SJSA1 (cell line): ENCODE results near the gene SCYL2. TPM values are rescaled to one million over a fixed set of nuclear protein-coding genes. Genes with fewer than 3 reads are reported as not detected.

Experiments
- DNase-seq, 2 experiments: peaks; one replicate each; pipeline ENCODE4 v3.0.0-alpha.2; 2015 to 2020; ENCODE audit warnings: low spot score in 2 of 2, low read depth in 1 of 2
- H3K27ac ChIP-seq: fragments of 250-450 bp; sonication (Bioruptor Pico); 2 replicates; pipeline ENCODE4 v1.5.1; 2020; ENCODE audit warnings: mild to moderate bottlenecking, moderate library complexity
- H3K27me3 ChIP-seq: fragments of 250-450 bp; sonication (Bioruptor Pico); replicated peaks from 2 replicates; pipeline ENCODE4 v1.5.1; 2020; ENCODE audit warnings: mild to moderate bottlenecking, moderate library complexity
- H3K36me3 ChIP-seq: fragments of 250-450 bp; sonication (Bioruptor Pico); 2 replicates; pipeline ENCODE4 v1.5.1; 2020; ENCODE audit warnings: mild to moderate bottlenecking
- H3K4me1 ChIP-seq: fragments of 250-450 bp; sonication (Bioruptor Pico); replicated peaks from 2 replicates; pipeline ENCODE4 v1.6.1; 2021; ENCODE audit warnings: mild to moderate bottlenecking
- H3K4me3 ChIP-seq: fragments of 250-450 bp; sonication (Bioruptor Pico); 2 replicates; pipeline ENCODE4 v1.5.1; 2020; ENCODE audit warnings: mild to moderate bottlenecking
- H3K9me3 ChIP-seq: fragments of 250-450 bp; sonication (Bioruptor Pico); replicated peaks from 2 replicates; pipeline ENCODE4 v1.5.1; 2020; ENCODE audit warnings: mild to moderate bottlenecking
- total RNA-seq: library from RNA; depleted of rRNA; stranded (reverse); fragments of >200 nt; shearing (Covaris generic); gene quantifications from 2 replicates; pipeline ENCODE4 v1.2.3, GENCODE V29; 2014

The SCYL2 gene
- total RNA-seq, 1 experiment from 2014 or later = 46.8 TPM

DNA sequence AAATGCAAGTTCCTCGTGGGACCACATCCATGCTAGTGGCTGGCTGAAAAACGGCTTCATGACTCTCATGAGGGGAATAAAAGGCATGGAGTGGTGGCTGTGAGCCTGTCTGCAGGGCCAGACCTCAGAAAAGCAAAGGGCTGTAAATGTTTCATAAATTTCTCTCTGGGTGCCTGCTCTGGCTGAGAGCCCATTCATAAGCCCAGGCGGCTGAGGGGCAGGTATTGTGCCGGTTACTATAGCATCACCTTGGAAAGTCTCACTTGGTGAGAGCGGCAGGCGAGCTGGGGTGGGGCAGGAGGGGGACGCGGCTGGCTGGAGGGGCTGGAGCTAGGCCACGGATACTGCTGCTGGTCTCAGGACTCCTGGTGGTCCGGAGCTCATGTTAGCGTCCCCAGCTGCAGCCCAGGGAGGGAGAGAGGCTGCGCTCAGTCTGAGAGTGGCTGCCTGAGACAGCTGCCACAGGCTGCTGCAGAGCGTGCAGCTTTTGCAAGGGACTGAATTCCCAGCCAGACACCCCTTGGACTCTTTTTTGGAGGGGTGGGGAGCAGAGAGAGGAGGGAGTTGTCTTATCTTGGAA is 89.8 kb downstream of the SCYL2 start, which contains the start of gene SLC17A8:
SLC17A8 (plus strand) TSS at position 431 of the 580 bp plus-strand sequence. CDS start 318 bp downstream, outside the sequence.
- no peak within 1 kb of the TSS for H3K27ac ChIP-seq
- H3K27me3 ChIP-seq = peaks cover 6% of the 10 kb centered on the region; the same call in 1 of the 2 replicates
- no peak within 1 kb of the TSS for H3K4me3 ChIP-seq
- no peaks in the 10 kb centered on the region for H3K9me3 ChIP-seq
- no peaks in the 10 kb centered on the region for H3K36me3 ChIP-seq
- no peak for DNase-seq
- peaks cover 3% of the 10 kb centered on the region; the same call in 1 of the 2 replicates for H3K4me1 ChIP-seq

DNA sequence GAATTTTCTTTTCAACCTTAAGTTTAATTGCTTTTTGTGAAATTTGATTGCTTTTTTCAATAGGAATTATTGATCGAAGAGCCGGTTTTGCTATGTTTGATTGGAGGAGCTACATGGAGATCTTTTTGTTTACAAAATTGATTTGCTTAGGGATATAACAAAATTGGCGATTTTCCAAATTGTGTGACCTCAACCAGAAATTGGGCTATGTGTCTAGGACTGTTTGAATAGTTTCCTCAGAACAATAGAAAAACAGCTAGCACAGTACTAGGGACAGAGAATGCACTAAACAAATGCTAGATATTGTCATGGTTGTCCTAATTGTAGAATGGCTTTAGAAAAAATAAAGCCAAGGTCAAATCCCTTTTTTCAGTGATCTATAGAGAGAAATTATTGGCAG is 92.3 kb downstream of the SCYL2 start:
- no peak overlapping the region for H3K4me3 ChIP-seq
- no peak for DNase-seq
- H3K36me3 ChIP-seq = no peaks in the 10 kb centered on the region
- H3K4me1 ChIP-seq = peaks cover 3% of the 10 kb centered on the region; the same call in 1 of the 2 replicates
- H3K27me3 ChIP-seq = peaks cover 6% of the 10 kb centered on the region; the same call in 1 of the 2 replicates
- no peak overlapping the region for H3K27ac ChIP-seq
- H3K9me3 ChIP-seq = no peaks in the 10 kb centered on the region

DNA sequence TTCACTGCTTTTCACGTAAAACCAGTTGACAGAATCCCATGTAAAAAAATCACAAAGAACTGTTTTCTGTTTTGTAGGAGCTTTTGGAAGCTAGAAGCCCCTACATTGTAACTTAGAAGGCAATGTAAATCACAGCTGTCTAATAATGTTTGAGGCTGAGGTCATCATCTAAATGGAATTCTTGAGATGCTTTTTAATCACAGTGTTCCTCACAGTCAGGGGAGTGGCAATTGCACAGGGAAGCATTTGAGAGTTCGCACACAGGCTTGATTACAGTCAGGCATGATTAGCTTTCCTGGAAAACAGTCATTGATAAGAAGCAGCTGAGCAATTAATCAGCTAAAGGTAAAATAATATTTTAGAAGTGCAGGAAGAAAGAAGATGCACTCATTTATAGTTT is 92.8 kb downstream of the SCYL2 start:
- DNase-seq = no peak
- H3K9me3 ChIP-seq = no peaks in the 10 kb centered on the region

DNA sequence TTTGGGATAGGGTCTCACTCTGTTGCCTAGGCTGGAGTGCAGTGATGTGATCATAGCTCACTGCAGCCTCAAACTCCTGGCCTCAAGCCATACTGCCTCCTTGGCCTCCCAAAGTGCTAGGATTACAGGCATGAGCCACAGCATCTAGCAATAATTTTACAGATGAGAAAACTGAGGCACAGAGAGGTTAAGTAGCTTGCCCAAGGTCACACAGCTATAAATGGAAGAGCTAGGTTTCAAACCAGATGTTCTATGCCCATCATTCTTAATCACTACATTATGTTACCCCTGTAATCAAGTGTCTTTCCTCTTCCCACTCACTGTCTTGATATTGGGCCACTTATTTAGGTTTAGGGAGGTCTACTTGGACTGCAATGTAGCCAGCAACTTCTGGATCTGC is 93.5 kb downstream of the SCYL2 start:
- H3K9me3 ChIP-seq = no peaks in the 10 kb centered on the region
- DNase-seq = no peak
- H3K4me1 ChIP-seq = peaks cover 3% of the 10 kb centered on the region; the same call in 1 of the 2 replicates
- no peak overlapping the region for H3K4me3 ChIP-seq
- peaks cover 6% of the 10 kb centered on the region; the same call in 1 of the 2 replicates for H3K27me3 ChIP-seq
- H3K27ac ChIP-seq = no peak overlapping the region
- no peaks in the 10 kb centered on the region for H3K36me3 ChIP-seq

More for the DNA sequence above, 92.8 kb downstream of the SCYL2 start:
- no peaks in the 10 kb centered on the region for H3K36me3 ChIP-seq
- peaks cover 3% of the 10 kb centered on the region; the same call in 1 of the 2 replicates for H3K4me1 ChIP-seq
- H3K27ac ChIP-seq = no peak overlapping the region
- H3K4me3 ChIP-seq = no peak overlapping the region
- peaks cover 6% of the 10 kb centered on the region; the same call in 1 of the 2 replicates for H3K27me3 ChIP-seq

DNA sequence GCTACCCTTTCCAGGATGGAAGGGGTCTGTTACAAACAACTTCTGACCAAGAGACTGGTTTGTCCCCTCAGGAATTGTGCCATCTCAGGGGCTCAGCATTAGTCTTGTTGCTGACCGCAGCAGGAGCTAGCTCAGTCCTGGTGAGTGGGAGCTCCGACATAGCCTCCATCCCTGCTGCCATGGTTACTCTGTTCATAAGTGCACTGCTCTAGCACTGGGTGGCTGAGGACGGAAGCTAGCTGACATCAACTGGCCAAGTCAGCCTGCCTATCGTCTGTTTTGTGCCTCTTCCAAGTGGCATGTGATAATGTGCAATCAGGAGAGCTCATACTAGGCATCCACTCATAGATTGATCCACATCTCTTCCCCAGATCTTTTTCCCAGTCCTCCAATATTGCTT is 97.3 kb downstream of the SCYL2 start:
- no peaks in the 10 kb centered on the region for H3K36me3 ChIP-seq
- no peak for DNase-seq
- H3K4me3 ChIP-seq = no peak overlapping the region
- no peaks in the 10 kb centered on the region for H3K27me3 ChIP-seq
- no peaks in the 10 kb centered on the region for H3K9me3 ChIP-seq
- peaks cover 3% of the 10 kb centered on the region; the same call in 1 of the 2 replicates for H3K4me1 ChIP-seq
- no peak overlapping the region for H3K27ac ChIP-seq

DNA sequence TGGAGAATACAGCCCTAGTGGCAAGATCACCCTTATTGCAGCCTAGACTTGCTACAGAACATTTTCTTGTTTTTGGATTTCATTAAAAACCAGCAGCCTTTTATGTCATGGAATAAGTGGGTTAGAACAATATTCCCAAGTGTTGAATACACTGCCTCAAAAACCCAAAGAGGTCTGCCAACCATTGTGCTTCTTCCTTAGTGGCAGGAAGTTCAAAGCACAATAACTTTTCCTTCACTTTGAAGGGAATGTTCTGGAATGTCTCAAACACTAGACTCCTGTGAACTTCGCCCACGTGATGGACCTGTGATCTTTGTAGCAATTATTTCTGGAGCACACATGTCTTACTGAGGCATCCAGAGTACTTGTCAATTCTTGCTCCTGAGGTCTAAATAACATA is 98.4 kb downstream of the SCYL2 start:
- Histone ChIP-seq H3K4me3 (no peak overlapping the region), H3K27me3 (no peaks in the 10 kb centered on the region), H3K9me3 (no peaks in the 10 kb centered on the region), H3K27ac (no peak overlapping the region), H3K4me1 (no peaks in the 10 kb centered on the region), H3K36me3 (no peaks in the 10 kb centered on the region)
- no peak for DNase-seq

DNA sequence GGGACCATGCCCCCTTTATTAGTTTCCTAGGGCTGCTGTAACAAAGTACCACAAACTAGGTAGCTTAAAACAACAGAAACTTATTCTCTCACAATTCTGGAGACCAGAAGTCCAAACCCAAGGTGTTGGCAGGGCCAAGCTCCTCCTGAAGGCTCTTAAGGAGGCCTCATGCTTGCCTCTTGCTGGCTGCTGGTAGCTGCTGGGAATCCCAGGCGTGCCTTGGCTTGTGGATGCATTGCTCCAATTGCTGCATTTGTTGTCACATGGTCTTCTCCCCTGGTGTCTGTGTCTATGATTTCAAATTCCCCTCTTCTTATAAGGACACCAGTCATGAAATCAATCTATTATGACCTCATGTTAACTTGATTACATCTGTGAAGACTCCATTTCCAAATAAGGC is 101.1 kb downstream of the SCYL2 start:
- DNase-seq = no peak
- H3K4me3 ChIP-seq = no peak overlapping the region
- H3K4me1 ChIP-seq = no peaks in the 10 kb centered on the region
- H3K36me3 ChIP-seq = no peaks in the 10 kb centered on the region
- H3K9me3 ChIP-seq = no peaks in the 10 kb centered on the region
- H3K27ac ChIP-seq = no peak overlapping the region
- H3K27me3 ChIP-seq = no peaks in the 10 kb centered on the region

DNA sequence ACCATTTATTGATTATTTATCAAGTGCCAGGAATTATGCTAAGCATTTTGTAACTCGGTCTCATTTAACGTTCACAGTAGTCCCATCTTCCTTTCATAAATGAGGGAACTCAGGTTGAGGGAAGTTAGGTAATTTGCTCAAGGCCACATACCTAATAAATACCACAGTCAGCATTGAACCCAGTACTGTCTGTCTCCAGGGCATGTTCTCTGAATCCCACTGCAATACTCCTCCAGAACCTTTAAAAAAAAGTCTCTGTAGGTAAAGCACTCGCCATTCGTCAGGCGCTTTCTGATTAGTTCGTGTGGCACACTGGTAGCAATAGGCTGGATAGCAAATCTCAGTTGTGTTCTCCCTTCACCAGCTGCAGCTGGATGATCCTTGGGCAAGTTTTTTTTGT is 104.2 kb downstream of the SCYL2 start:
- H3K9me3 ChIP-seq = no peaks in the 10 kb centered on the region
- no peak for DNase-seq
- H3K4me3 ChIP-seq = no peak overlapping the region

DNA sequence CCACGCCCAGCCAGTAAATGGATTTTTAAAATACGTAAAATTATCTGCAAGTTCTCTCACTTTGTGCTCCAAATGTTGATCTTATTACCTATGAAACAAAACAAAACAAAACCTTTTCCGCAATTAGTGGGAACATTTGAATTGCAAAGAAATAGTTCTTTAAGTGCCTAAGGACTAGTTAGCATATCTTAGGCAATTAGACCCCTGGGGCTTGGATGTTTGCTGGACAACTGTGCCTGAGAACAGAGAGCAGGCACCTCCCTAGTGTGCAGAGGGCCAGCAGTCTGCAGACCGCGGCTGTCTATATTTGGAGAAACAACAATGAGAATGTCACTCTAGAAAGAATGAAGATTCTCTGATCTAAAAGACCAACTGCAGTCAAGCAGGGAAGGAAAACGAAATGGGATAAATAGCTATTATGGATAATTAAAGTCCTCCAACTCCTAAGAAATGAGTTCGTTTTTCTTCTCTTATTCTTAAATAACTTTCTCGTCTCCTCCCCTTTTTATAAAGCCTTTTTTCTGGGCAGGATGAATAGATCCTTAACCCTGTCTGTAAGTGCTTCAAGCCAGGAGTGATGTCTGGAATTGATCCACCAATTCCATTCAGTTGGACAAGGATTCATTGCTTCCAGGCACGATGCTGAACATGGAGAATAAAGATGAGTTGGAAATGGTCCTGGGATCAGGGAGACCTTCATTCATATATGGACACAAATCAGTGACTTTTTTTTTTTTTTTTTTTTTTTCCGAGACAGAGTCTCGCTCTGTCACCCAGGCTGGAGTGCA is 106.1 kb downstream of the SCYL2 start:
- no peaks in the 10 kb centered on the region for H3K4me1 ChIP-seq
- H3K27ac ChIP-seq = no peak overlapping the region
- no peaks in the 10 kb centered on the region for H3K36me3 ChIP-seq
- no peak overlapping the region for H3K4me3 ChIP-seq
- DNase-seq = no peak
- no peaks in the 10 kb centered on the region for H3K9me3 ChIP-seq
- H3K27me3 ChIP-seq = no peaks in the 10 kb centered on the region

More for the DNA sequence above, 104.2 kb downstream of the SCYL2 start:
- H3K27ac ChIP-seq = no peak overlapping the region
- H3K4me1 ChIP-seq = no peaks in the 10 kb centered on the region
- H3K27me3 ChIP-seq = no peaks in the 10 kb centered on the region
- H3K36me3 ChIP-seq = no peaks in the 10 kb centered on the region

DNA sequence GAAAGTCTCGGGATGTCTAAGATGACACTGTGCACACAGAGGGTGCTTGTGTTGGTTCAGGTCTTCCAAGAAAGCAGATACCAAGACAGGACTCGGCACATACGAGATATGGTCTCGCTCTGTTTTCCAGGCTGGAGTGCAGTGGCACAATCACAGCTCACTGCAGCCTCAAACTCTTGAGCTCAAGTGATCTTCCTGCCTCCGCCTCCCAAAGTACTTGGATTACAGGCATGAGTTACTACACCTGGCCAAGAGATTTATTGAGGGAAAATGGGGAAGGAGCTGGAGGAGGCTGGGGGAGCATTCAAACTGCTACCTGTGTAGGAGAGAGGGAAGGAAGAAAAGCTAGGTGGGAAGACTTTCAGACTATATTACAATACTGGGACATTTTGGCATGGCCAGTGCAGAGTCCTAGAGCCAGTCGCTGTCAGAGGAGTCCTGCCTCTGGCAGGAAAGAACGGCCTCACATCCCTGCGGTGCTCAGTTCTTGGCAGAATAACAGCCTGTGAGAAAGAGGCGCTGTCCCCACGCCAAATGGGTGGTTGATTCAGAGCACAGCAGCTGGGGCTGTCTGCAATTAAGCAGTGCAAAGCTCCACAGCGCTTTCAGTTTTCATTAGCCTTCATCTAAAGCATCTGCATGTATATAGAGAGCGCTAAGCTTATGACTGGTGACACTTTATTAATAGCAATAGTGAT is 108.2 kb downstream of the SCYL2 start:
- no peaks in the 10 kb centered on the region for H3K4me1 ChIP-seq
- H3K36me3 ChIP-seq = no peaks in the 10 kb centered on the region
- H3K4me3 ChIP-seq = no peak overlapping the region
- H3K9me3 ChIP-seq = no peaks in the 10 kb centered on the region
- DNase-seq = no peak
- no peak overlapping the region for H3K27ac ChIP-seq
- no peaks in the 10 kb centered on the region for H3K27me3 ChIP-seq

DNA sequence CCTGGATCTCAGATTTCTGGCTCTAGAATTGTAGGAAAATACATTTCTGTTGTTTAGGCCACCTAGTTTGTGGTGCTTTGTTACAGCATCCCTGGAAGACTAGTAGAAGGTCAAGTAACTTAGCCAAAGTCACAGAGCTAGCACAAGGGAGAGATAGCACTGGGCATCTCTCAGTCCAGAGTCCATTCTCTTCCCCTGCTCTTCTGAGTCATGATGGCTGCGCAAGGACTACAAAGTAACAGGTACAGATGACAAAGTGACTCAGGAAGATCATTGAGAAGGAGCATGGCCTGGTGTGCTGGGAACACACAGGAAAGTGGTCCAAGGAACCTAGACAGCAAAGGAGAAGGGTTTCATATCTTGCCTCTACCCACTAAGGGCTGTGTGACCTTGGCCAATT is 109.2 kb downstream of the SCYL2 start:
- H3K4me3 ChIP-seq = no peak overlapping the region
- no peak for DNase-seq
- H3K4me1 ChIP-seq = no peaks in the 10 kb centered on the region
- no peaks in the 10 kb centered on the region for H3K36me3 ChIP-seq
- no peak overlapping the region for H3K27ac ChIP-seq
- H3K9me3 ChIP-seq = no peaks in the 10 kb centered on the region
- H3K27me3 ChIP-seq = no peaks in the 10 kb centered on the region

DNA sequence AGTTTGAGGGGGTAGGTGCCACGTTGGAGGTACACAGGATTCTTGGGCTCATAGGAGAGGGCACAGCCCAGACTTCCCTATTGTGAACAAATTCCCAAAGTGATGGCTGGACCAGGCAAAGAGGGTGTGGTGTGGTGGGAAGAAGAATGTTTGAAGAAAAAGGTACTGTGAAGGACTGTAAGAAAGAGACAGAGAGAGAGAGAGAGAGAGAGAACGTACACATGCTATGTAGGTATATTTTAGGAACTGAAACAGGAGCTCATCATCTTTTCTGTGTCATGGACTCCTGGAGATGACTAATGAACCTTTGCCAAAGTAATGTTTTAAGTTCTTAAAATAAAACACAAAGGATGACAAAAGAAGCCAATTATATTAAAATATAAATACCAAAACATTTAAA is 114.4 kb downstream of the SCYL2 start:
- no peak overlapping the region for H3K4me3 ChIP-seq
- no peaks in the 10 kb centered on the region for H3K27me3 ChIP-seq

DNA sequence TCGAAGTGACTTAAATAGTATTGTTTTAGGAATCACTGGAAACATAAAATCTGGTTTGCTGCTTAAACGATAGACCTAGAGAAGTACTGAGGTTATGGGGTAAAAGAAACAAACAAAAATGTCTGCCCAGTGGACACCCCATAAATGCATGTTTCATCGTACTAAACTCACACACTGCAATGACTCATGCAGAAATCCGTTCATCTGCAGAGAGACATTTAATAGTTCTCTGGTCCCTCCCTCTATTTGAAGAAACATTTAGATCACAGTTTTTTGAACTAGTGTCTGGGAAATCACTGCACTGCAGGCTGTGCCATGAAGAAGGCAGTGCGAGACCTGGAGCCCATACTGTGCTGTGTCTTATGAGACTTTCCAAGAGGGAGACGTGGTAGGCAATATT is 115.4 kb downstream of the SCYL2 start:
- no peak for DNase-seq
- 0 out of 2 replicates have a peak, but pooled peaks cover under 1% of the 10 kb centered on the region for H3K27me3 ChIP-seq
- no peak overlapping the region for H3K4me3 ChIP-seq
- H3K36me3 ChIP-seq = no peaks in the 10 kb centered on the region
- no peaks in the 10 kb centered on the region for H3K4me1 ChIP-seq
- no peaks in the 10 kb centered on the region for H3K9me3 ChIP-seq
- no peak overlapping the region for H3K27ac ChIP-seq

More for the DNA sequence above, 114.4 kb downstream of the SCYL2 start:
- no peak for DNase-seq
- H3K36me3 ChIP-seq = no peaks in the 10 kb centered on the region
- H3K9me3 ChIP-seq = no peaks in the 10 kb centered on the region
- H3K27ac ChIP-seq = no peak overlapping the region
- no peaks in the 10 kb centered on the region for H3K4me1 ChIP-seq
